ENCODE measurements around the gene ADCY7.

ADCY7 gene

GRCh38 chr16:50253514-50253910 is 12.8 kb upstream of the ADCY7 start:
- H3K4me1 Mint-ChIP-seq, result no peaks in the 10 kb centered on the region
- H3K27me3 Mint-ChIP-seq, result no peaks in the 10 kb centered on the region
- no peak for ATAC-seq (replicated peaks; ENCODE audit: extremely low read depth, poor library complexity, severe bottlenecking)
- H3K9me3 Mint-ChIP-seq, result no peaks in the 10 kb centered on the region
- H3K27ac Mint-ChIP-seq (ENCODE audit: low read depth), result no peak overlapping the region
- H3K36me3 Mint-ChIP-seq (ENCODE audit: insufficient read depth), result no peaks in the 10 kb centered on the region
- no peak overlapping the region for H3K4me3 Mint-ChIP-seq
- peak in 1 of 2 donors; percentile 11 for DNase-seq (ENCODE audit: low spot score in 2 of 2)

DNA sequence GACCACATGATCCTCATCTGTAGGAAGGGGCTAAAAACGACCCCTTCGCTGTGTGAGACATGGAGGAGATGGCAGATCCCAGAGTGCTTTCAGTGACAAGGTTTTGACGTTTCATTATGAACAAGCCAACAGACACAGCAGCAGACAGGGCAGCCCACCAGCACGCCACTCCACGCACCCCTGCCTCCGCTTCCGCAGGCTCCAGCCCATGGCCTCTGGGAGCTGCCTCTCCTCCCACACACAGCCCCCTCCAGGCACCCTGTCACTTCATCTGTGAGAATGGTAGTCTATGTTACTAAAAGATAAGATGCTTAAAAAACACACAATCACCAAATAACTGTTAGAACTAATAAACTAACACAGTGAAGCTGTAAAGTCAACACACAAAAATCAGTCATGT is 12.3 kb upstream of the ADCY7 start:
- Mint-ChIP-seq H3K27me3 (no peaks in the 10 kb centered on the region), H3K4me1 (no peaks in the 10 kb centered on the region), H3K27ac (ENCODE audit: low read depth) (no peak overlapping the region), H3K36me3 (ENCODE audit: insufficient read depth) (no peaks in the 10 kb centered on the region), H3K4me3 (no peak overlapping the region), H3K9me3 (no peaks in the 10 kb centered on the region)
- no peak for ATAC-seq (replicated peaks; ENCODE audit: extremely low read depth, poor library complexity, severe bottlenecking)
- no peak for DNase-seq (ENCODE audit: low spot score in 2 of 2)

DNA sequence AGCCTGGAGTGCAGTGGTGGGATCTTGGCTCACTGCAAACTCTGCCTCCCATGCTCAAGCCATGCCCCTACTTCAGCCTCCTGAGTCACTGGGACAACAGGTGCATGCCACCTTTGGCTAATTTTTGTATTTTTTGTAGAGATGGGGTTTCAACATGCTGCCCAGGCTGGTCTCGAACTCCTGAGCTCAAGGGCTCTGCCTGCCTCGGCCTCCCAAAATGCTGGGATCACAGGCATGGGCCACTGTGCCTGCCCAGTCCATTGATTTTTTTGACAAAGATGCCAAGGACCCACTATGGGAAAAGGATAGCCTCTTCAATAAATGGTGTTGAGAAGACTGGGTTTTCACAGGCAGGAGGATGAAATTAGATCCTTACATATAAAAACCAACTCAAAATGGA is 10.8 kb upstream of the ADCY7 start:
- no peak overlapping the region for H3K4me3 Mint-ChIP-seq

DNA sequence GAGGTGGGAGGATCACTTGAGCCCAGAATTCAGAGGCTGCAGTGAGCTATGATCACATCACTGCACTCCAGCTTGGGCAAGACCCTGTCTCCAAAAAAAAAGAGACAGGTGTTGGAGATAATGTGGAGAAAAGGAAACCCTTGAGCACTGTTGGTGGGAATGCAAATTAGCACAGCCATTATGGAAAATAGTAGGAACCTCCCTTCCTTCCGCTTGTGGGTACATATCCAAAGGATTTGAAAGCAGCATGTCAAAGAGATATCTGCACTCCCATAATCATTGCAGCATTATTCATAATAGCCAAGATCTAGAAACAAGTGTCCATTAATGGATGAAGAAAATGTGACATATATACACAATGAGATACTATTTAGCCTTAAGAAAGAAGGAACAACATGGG is 9.7 kb upstream of the ADCY7 start:
- DNase-seq (ENCODE audit: low spot score in 2 of 2) (no peak), ATAC-seq (replicated peaks; ENCODE audit: extremely low read depth, poor library complexity, severe bottlenecking) (no peak)
- Mint-ChIP-seq H3K36me3 (ENCODE audit: insufficient read depth) (no peaks in the 10 kb centered on the region), H3K9me3 (no peaks in the 10 kb centered on the region), H3K4me1 (peaks cover 5% of the 10 kb centered on the region), H3K4me3 (no peak overlapping the region), H3K27ac (ENCODE audit: low read depth) (no peak overlapping the region), H3K27me3 (no peaks in the 10 kb centered on the region)

More for the DNA sequence above, 10.8 kb upstream of the ADCY7 start:
- H3K9me3 Mint-ChIP-seq, result no peaks in the 10 kb centered on the region
- no peaks in the 10 kb centered on the region for H3K36me3 Mint-ChIP-seq (ENCODE audit: insufficient read depth)
- no peaks in the 10 kb centered on the region for H3K27me3 Mint-ChIP-seq
- H3K27ac Mint-ChIP-seq (ENCODE audit: low read depth), result no peak overlapping the region
- ATAC-seq (replicated peaks; ENCODE audit: extremely low read depth, poor library complexity, severe bottlenecking) (no peak), DNase-seq (ENCODE audit: low spot score in 2 of 2) (no peak)
- H3K4me1 Mint-ChIP-seq, result peaks cover 5% of the 10 kb centered on the region

DNA sequence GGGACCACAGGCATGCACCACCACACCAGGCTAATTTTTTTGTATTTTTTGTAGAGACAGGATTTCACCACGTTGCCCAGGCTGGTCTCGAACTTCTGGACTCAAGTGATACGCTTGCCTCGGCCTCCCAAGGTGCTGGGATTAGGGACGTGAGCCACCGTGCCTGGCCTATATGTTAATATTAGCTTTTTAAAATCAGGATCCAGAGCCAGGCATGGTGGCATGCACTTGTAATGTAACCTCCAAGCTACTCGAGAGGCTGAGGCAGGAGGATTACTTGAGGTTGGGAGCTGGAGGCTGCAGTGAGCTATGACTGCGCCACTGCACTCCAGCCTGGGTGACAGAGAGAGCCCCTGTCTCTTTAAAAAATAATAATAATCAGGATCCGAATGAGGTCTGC is 8.5 kb upstream of the ADCY7 start:
- Mint-ChIP-seq H3K27me3 (no peaks in the 10 kb centered on the region), H3K4me1 (peaks cover 6% of the 10 kb centered on the region), H3K27ac (ENCODE audit: low read depth) (no peak overlapping the region), H3K9me3 (no peaks in the 10 kb centered on the region), H3K4me3 (no peak overlapping the region), H3K36me3 (ENCODE audit: insufficient read depth) (no peaks in the 10 kb centered on the region)
- no peak for DNase-seq (ENCODE audit: low spot score in 2 of 2)
- ATAC-seq (replicated peaks; ENCODE audit: extremely low read depth, poor library complexity, severe bottlenecking), result no peak

- Mint-ChIP-seq H3K27me3 (no peaks in the 10 kb centered on the region), H3K9me3 (no peaks in the 10 kb centered on the region), H3K4me3 (no peak overlapping the region), H3K4me1 (peaks cover 21% of the 10 kb centered on the region), H3K36me3 (ENCODE audit: insufficient read depth) (no peaks in the 10 kb centered on the region), H3K27ac (ENCODE audit: low read depth) (no peak overlapping the region)
- ATAC-seq (replicated peaks; ENCODE audit: extremely low read depth, poor library complexity, severe bottlenecking), result no peak
- DNase-seq (ENCODE audit: low spot score in 2 of 2), result no peak
Observed at GRCh38 chr16:50259334-50260205, 6.8 kb upstream of the ADCY7 start.

GRCh38 chr16:50260206-50261159 is 5.9 kb upstream of the ADCY7 start:
- no peak overlapping the region for H3K27ac Mint-ChIP-seq (ENCODE audit: low read depth)
- peaks cover 30% of the 10 kb centered on the region for H3K4me1 Mint-ChIP-seq
- no peak overlapping the region for H3K4me3 Mint-ChIP-seq
- DNase-seq (ENCODE audit: low spot score in 2 of 2) (no peak), ATAC-seq (replicated peaks; ENCODE audit: extremely low read depth, poor library complexity, severe bottlenecking) (no peak)
- H3K9me3 Mint-ChIP-seq, result no peaks in the 10 kb centered on the region
- no peaks in the 10 kb centered on the region for H3K27me3 Mint-ChIP-seq
- no peaks in the 10 kb centered on the region for H3K36me3 Mint-ChIP-seq (ENCODE audit: insufficient read depth)

- no peak for DNase-seq (ENCODE audit: low spot score in 2 of 2)
- no peaks in the 10 kb centered on the region for H3K9me3 Mint-ChIP-seq
- no peak overlapping the region for H3K27ac Mint-ChIP-seq (ENCODE audit: low read depth)
- no peaks in the 10 kb centered on the region for H3K27me3 Mint-ChIP-seq
- H3K4me3 Mint-ChIP-seq, result no peak overlapping the region
- H3K36me3 Mint-ChIP-seq (ENCODE audit: insufficient read depth), result no peaks in the 10 kb centered on the region
- no peak for ATAC-seq (replicated peaks; ENCODE audit: extremely low read depth, poor library complexity, severe bottlenecking)
- H3K4me1 Mint-ChIP-seq, result peaks cover 38% of the 10 kb centered on the region
Observed at GRCh38 chr16:50261160-50261706, 5.1 kb upstream of the ADCY7 start.

DNA sequence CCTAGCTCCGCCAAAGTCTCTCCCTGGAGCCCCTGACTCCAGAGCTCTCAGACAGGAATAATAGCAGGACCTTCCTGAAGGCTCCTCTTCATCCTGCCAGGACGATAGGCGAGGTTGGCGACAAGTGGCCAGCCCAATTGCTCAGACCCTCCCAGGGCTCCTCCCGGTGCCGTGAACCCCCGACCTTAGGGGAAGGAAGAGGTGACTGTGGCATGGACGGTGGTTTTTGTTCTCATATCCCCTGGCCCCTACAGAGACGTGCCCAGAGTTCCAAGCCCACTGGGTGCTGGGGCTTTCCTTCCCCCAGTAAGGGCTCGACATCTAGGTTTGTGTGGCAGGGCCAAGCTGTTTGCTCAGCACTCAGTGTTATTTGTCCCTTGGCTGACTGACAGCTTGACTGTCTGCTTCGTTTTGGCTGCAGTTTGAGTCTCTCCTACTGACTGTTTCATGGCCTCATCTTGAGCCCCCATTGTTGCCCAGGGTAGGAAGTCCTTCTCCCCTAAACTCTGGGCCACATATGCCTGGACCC is 4.6 kb upstream of the ADCY7 start:
- no peak overlapping the region for H3K4me3 Mint-ChIP-seq
- ATAC-seq (replicated peaks; ENCODE audit: extremely low read depth, poor library complexity, severe bottlenecking), result no peak
- H3K27ac Mint-ChIP-seq (ENCODE audit: low read depth), result no peak overlapping the region
- H3K4me1 Mint-ChIP-seq, result peaks cover 41% of the 10 kb centered on the region
- H3K27me3 Mint-ChIP-seq, result no peaks in the 10 kb centered on the region
- H3K36me3 Mint-ChIP-seq (ENCODE audit: insufficient read depth), result peaks cover 3% of the 10 kb centered on the region
- no peak for DNase-seq (ENCODE audit: low spot score in 2 of 2)
- no peaks in the 10 kb centered on the region for H3K9me3 Mint-ChIP-seq

DNA sequence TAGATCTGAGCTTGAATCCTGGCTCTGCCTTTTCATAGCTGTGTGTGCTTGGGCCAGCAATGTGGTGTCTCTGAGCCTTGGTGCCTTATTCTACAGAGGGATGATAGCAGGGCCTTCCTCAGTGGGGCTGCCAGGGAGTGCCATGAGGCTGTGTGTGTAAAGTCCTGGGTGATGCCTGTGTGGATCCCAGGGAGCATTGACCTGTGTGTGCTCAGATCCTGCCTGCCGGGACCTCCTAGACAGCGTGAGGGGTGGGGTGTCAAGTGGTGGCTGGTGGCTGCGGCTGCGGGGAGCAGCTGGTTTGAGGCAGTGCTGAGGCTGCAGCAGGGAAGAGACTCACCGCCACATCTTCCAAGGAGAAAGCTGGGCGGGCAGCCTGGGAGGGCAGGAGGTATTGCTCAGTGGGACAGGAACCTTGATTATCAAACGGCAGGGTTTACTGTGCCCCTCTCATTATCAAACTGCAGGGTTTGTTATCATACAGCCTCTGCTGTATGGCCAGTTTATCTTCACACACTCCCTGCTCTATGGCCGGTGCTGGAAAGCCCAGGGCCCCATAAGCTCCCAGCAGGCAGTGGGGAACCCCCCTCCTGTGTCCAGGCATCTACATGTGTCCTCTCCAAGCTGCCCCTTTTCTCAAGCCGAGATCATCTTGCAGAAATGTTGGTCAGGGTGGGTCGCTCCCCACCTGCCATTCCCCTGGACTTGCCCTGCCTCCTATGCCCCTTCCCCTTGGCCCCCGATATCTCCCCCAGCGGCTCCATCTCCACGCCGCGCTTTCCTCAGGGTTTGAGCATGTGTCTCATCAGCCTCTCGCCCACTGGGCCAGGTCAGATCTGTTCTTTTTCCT is 3.1 kb upstream of the ADCY7 start:
- peak overlapping the region; percentile 44 for H3K27ac Mint-ChIP-seq (ENCODE audit: low read depth)
- H3K36me3 Mint-ChIP-seq (ENCODE audit: insufficient read depth), result peaks cover 9% of the 10 kb centered on the region
- ATAC-seq (replicated peaks; ENCODE audit: extremely low read depth, poor library complexity, severe bottlenecking), result no peak
- no peaks in the 10 kb centered on the region for H3K9me3 Mint-ChIP-seq
- H3K4me1 Mint-ChIP-seq, result peaks cover 54% of the 10 kb centered on the region
- peak overlapping the region; percentile 10 for H3K4me3 Mint-ChIP-seq
- no peak for DNase-seq (ENCODE audit: low spot score in 2 of 2)
- H3K27me3 Mint-ChIP-seq, result no peaks in the 10 kb centered on the region

GRCh38 chr16:50263940-50264929 is 2.1 kb upstream of the ADCY7 start:
- no peak for DNase-seq (ENCODE audit: low spot score in 2 of 2)
- ATAC-seq (replicated peaks; ENCODE audit: extremely low read depth, poor library complexity, severe bottlenecking), result no peak
- Mint-ChIP-seq H3K4me1 (peaks cover 63% of the 10 kb centered on the region), H3K36me3 (ENCODE audit: insufficient read depth) (peaks cover 11% of the 10 kb centered on the region), H3K9me3 (no peaks in the 10 kb centered on the region), H3K27ac (ENCODE audit: low read depth) (no peak overlapping the region), H3K4me3 (peak overlapping the region; percentile 10), H3K27me3 (no peaks in the 10 kb centered on the region)

Measured in central memory CD8-positive, alpha-beta T cell (primary cell).